GM12878 (cell line): ENCODE results near the gene SOX18. TPM values are rescaled to one million over a fixed set of nuclear protein-coding genes. Genes with fewer than 3 reads are reported as not detected.

ENCODE experiments used
- ATAC-seq: fragments of 200-7000 bp; cut with Tn5 transposase; 3 replicates; pipeline ENCODE4 v1.9.1; 2020; ENCODE audit warnings: mild to moderate bottlenecking, moderate library complexity
- BruUV-seq: library from RNA; stranded (reverse); fragments of 400-500 nt; replicated peaks from 2 replicates; lab custom pipeline; 2021; lab: Mats Ljungman, UMichigan
- CTCF ChIA-PET: fragments of 300-600 bp; sonication (Branson Sonifier 250); formaldehyde crosslinking; extraction: SDS; loops from one replicate; lab custom pipeline; 2021; ENCODE audit warnings: inconsistent platforms; lab: Yijun Ruan, JAX
- POLR2A ChIA-PET: fragments of 350-600 bp; formaldehyde crosslinking; extraction: SDS; loops from one replicate; lab custom pipeline; 2021; ENCODE audit warnings: inconsistent platforms; lab: Charles Lee
- RAD21 ChIA-PET: fragments of 300-600 bp; sonication (Branson Sonifier 250); formaldehyde crosslinking; loops from one replicate; lab custom pipeline; 2023; ENCODE audit warnings: antibody characterized with exemption; ENCODE audit not compliant: unreplicated experiment; lab: Charles Lee
- SMC1A ChIA-PET: fragments of 300-600 bp; sonication (Branson Sonifier 250); formaldehyde crosslinking; loops from one replicate; lab custom pipeline; 2023; ENCODE audit not compliant: unreplicated experiment, uncharacterized antibody; lab: Charles Lee
- DNase-seq: peaks from one replicate; pipeline ENCODE4 v3.0.0-alpha.2; 2011; ENCODE audit warnings: low read depth, low spot score
- FAIRE-seq: peaks from 3 replicates; lab custom pipeline; 2011; peaks lifted over from hg19 to GRCh38; lab: Jason Lieb, UNC
- H2AFZ ChIP-seq: 2 replicates; pipeline ENCODE4 v1.6.0; 2011; ENCODE audit warnings: low read depth, low read length, control low read depth; ENCODE audit not compliant: control insufficient read depth
- H3K27ac ChIP-seq: 2 replicates; pipeline ENCODE4 v1.5.1; 2011; ENCODE audit warnings: control low read depth; ENCODE audit not compliant: control insufficient read depth, insufficient read depth
- H3K27me3 ChIP-seq, 2 experiments: replicated peaks in 1 of 2; 2 replicates each; pipeline versions ENCODE4 v1.6.0 to v1.6.1; 2011; ENCODE audit warnings: low read length in 1 of 2; ENCODE audit not compliant: control insufficient read depth in 2 of 2, insufficient read depth in 2 of 2
- H3K36me3 ChIP-seq, 2 experiments: 2 replicates each; pipeline ENCODE4 v1.5.1; 2011; ENCODE audit warnings: low read length in 1 of 2; ENCODE audit not compliant: control insufficient read depth in 2 of 2, insufficient read depth in 2 of 2
- H3K4me1 ChIP-seq: 2 replicates; pipeline ENCODE4 v1.6.1; 2011; ENCODE audit warnings: mild to moderate bottlenecking, low read length, moderate library complexity, mixed read lengths; ENCODE audit not compliant: control insufficient read depth, insufficient read depth
- H3K4me2 ChIP-seq: 2 replicates; pipeline ENCODE4 v1.6.0; 2011; ENCODE audit warnings: control low read depth; ENCODE audit not compliant: control insufficient read depth, insufficient read depth
- H3K4me3 ChIP-seq: fragments of 200-600 bp; sonication (generic); 2 replicates; pipeline ENCODE4 v1.5.1; 2016
- H3K79me2 ChIP-seq: 2 replicates; pipeline ENCODE4 v1.6.0; 2011; ENCODE audit warnings: low read length; ENCODE audit not compliant: control insufficient read depth, insufficient read depth
- H3K9ac ChIP-seq: 2 replicates; pipeline ENCODE4 v1.8.0; 2011; ENCODE audit warnings: low read length, control low read depth, mixed read lengths; ENCODE audit not compliant: control insufficient read depth, insufficient read depth
- H3K9me3 ChIP-seq: replicated peaks from 3 replicates; pipeline ENCODE4 v1.5.1; 2011; ENCODE audit warnings: mild to moderate bottlenecking, low read length; ENCODE audit not compliant: control insufficient read depth, insufficient read depth
- H4K20me1 ChIP-seq: 2 replicates; pipeline ENCODE4 v1.6.0; 2011; ENCODE audit not compliant: control insufficient read depth, insufficient read depth
- BHLHE40 ChIP-seq, 2 experiments: fragments of 450-650 bp in 1 of 2; IDR thresholded peaks; 2 replicates each; pipeline ENCODE4 v1.6.1; 2011 to 2017; ENCODE audit warnings: low read depth in 2 of 2, borderline replicate concordance in 1 of 2, improper control_type of control experiment in 1 of 2, low read length in 1 of 2, mild to moderate bottlenecking in 1 of 2
- EED ChIP-seq: sonication (generic); IDR thresholded peaks from 2 replicates; pipeline ENCODE4 v1.6.1; 2016; ENCODE audit warnings: antibody characterized with exemption, low read depth
- EZH2 ChIP-seq: IDR thresholded peaks from 2 replicates; pipeline ENCODE4 v1.6.1; 2012; ENCODE audit warnings: low read depth, mild to moderate bottlenecking, control low read depth, inconsistent platforms, low read length, borderline replicate concordance; ENCODE audit not compliant: control insufficient read depth
- IKZF1 ChIP-seq: fragments of 450-650 bp; conservative IDR thresholded peaks from 2 replicates; pipeline ENCODE4 v1.6.1; 2017; ENCODE audit warnings: antibody characterized with exemption, mild to moderate bottlenecking
- KLF5 ChIP-seq: fragments of 450-650 bp; IDR thresholded peaks from 2 replicates; pipeline ENCODE4 v1.6.1; 2014; ENCODE audit warnings: mild to moderate bottlenecking; ENCODE audit not compliant: partially characterized antibody
- RAD21 ChIP-seq: IDR thresholded peaks from 2 replicates; pipeline ENCODE4 v1.6.1; 2011; ENCODE audit warnings: mild to moderate bottlenecking, low read depth, low read length, moderate library complexity; ENCODE audit not compliant: insufficient read depth
- SMC3 ChIP-seq: IDR thresholded peaks from 2 replicates; pipeline ENCODE4 v1.6.1; 2011; ENCODE audit warnings: low read length, improper control_type of control experiment, borderline replicate concordance
- SUZ12 ChIP-seq: fragments of 200-600 bp; sonication (generic); IDR thresholded peaks from one replicate; pipeline ENCODE4 v1.6.1; 2018; ENCODE audit warnings: antibody characterized with exemption, mild to moderate bottlenecking; ENCODE audit not compliant: unreplicated experiment
- YY1 ChIP-seq: IDR thresholded peaks from 2 replicates; pipeline ENCODE4 v1.6.1; 2011; ENCODE audit warnings: low read depth, mild to moderate bottlenecking, low read length
- ZBTB11 ChIP-seq: fragments of 450-650 bp; formaldehyde crosslinking; IDR thresholded peaks from 2 replicates; pipeline ENCODE4 v1.5.0; 2022; ENCODE audit warnings: mild to moderate bottlenecking, missing genetic modification characterization
- WGBS: methylation state at CpG from one replicate; pipeline ENCODE4 v1.1.6; 2016; ENCODE audit warnings: low lambda C conversion rate; ENCODE audit not compliant: insufficient replicate concordance, insufficient coverage; ENCODE audit errors: missing lambda C conversion rate; 5-methylcytosine and 5-hydroxymethylcytosine counted together
- in situ Hi-C: fragments of 300-500 bp; cut with MboI; formaldehyde crosslinking; loops from 9 replicates; pipeline ENCODE4 v1.14.3; 2018; ENCODE audit warnings: mixed read lengths
- intact Hi-C: fragments of 100-400 bp; cut with micrococcal nuclease; formaldehyde crosslinking; loops from one replicate; pipeline ENCODE4 v1.14.2; 2022; ENCODE audit not compliant: unreplicated experiment
- polyA plus RNA-seq, 11 experiments: library from polyadenylated mRNA; depleted of rRNA in 4 of 11; unstranded in 6 of 11; stranded (reverse) in 5 of 11; fragments of >200 nt; fragmentation: Nextera tagmentation in 4 of 11; fragmentation: Illumina TruSeq in 1 of 11; extraction: Ambion mirVana in 4 of 11; extraction: Trizol in 1 of 11; gene quantifications; 1 replicate in 1 of 11; 2 replicates in 10 of 11; pipeline versions ENCODE4 v1.2.1 to v1.2.3, GENCODE V29; 2011 to 2016; ENCODE audit warnings: inconsistent platforms in 2 of 11, missing spikeins in 2 of 11, low read depth in 1 of 11
- total RNA-seq, 4 experiments: library from RNA; depleted of rRNA in 3 of 4; stranded (reverse); fragments of >200 nt in 3 of 4; fragmentation: Illumina TruSeq in 1 of 4; extraction: Trizol in 1 of 4; gene quantifications; 2 replicates each; pipeline versions ENCODE4 v1.2.1 to v1.2.3, GENCODE V29; 2013 to 2021
- TF ChIP-seq, protein P1 (sequence below), 3 experiments: IDR thresholded peaks in 2 of 3; conservative IDR thresholded peaks in 1 of 3; 2 replicates each; pipeline ENCODE4 v1.5.1; 2011; ENCODE audit warnings: low read depth in 3 of 3, low read length in 3 of 3, mild to moderate bottlenecking in 3 of 3, control low read depth in 2 of 3, moderate library complexity in 2 of 3, inconsistent platforms in 1 of 3, mixed read lengths in 1 of 3; ENCODE audit not compliant: control insufficient read depth in 2 of 3, insufficient read depth in 1 of 3; ENCODE audit errors: extremely low read depth in 1 of 3
- TF ChIP-seq, protein P2 (sequence below): fragments of 450-650 bp; IDR thresholded peaks from 2 replicates; pipeline ENCODE4 v1.6.1; 2016; ENCODE audit warnings: mild to moderate bottlenecking

SOX18 gene
- total and polyA plus RNA-seq, 10 of the 15 experiments (the other 5 are each of a cell fraction or from before 2014, with no cell fraction given) = 0.05 to 5.6 (median 0.28) TPM; not detected in 3

- Histone ChIP-seq H3K4me1 (peaks cover 10% of the 10 kb centered on the region), H3K27me3 (peaks cover 2 to 7% of the 10 kb centered on the region in 2 experiments; a peak in 2 of 4 replicates), H3K4me2 (peak overlapping the region; percentile 86), H2AFZ (peak overlapping the region; percentile 28), H3K4me3 (peak overlapping the region; percentile 57; the same call in 1 of the 2 replicates), H3K27ac (no peak overlapping the region), H3K9me3 (peaks cover 7% of the 10 kb centered on the region; the same call in 1 of the 3 replicates), H3K79me2 (peaks cover 6% of the 10 kb centered on the region), H4K20me1 (no peaks in the 10 kb centered on the region), H3K36me3 (no peaks in the 10 kb centered on the region), H3K9ac (no peak overlapping the region)
- ChIA-PET CTCF (interaction anchor here (0.6 to 3.5 kb wide), 10 partner anchors 16 to 169 kb away, joined by 3 to 65 read pairs (median 6); partner anchors contain the start of gene NPBWR2), RAD21 (interaction anchor here (0.5 to 6.7 kb wide), 11 partner anchors 17 to 104 kb away, joined by 3 to 67 read pairs (median 5); partner anchors contain the start of genes SAMD10 and TCEA2), SMC1A (interaction anchor here (0.7 to 1.9 kb wide), 6 partner anchors 24 to 173 kb away, joined by 3 to 13 read pairs (median 4); partner anchors contain the start of gene NPBWR2), POLR2A (interaction anchor here (0.7 to 2.4 kb wide), 2 partner anchors 33 to 37 kb away, joined by 3 to 12 read pairs; no protein-coding TSS in a partner anchor)
- TF ChIP-seq EED (no peak), BHLHE40 (IDR thresholded peaks at IDR 0.05; ENCODE audit: borderline replicate concordance in 1 of 2, low read depth in 2 of 2, low read length in 1 of 2) (peak in 1 of 2 experiments; percentile 32; a peak in 3 of 4 replicates), SMC3 (peak; percentile 63; the same call in 1 of the 2 replicates), EZH2 (no peak), KLF5 (no peak), ZBTB11 (no peak), IKZF1 (peak; percentile 48; the same call in 1 of the 2 replicates), SUZ12 (no peak), YY1 (peak; percentile 27; the same call in 1 of the 2 replicates), RAD21 (peak; percentile 56)
- TF ChIP-seq, protein P1, sequence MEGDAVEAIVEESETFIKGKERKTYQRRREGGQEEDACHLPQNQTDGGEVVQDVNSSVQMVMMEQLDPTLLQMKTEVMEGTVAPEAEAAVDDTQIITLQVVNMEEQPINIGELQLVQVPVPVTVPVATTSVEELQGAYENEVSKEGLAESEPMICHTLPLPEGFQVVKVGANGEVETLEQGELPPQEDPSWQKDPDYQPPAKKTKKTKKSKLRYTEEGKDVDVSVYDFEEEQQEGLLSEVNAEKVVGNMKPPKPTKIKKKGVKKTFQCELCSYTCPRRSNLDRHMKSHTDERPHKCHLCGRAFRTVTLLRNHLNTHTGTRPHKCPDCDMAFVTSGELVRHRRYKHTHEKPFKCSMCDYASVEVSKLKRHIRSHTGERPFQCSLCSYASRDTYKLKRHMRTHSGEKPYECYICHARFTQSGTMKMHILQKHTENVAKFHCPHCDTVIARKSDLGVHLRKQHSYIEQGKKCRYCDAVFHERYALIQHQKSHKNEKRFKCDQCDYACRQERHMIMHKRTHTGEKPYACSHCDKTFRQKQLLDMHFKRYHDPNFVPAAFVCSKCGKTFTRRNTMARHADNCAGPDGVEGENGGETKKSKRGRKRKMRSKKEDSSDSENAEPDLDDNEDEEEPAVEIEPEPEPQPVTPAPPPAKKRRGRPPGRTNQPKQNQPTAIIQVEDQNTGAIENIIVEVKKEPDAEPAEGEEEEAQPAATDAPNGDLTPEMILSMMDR (IDR thresholded peaks at IDR 0.05 in 2 of 3, conservative IDR thresholded peaks at IDR 0.05 in 1 of 3; ENCODE audit: control insufficient read depth in 2 of 3, extremely low read depth in 1 of 3, insufficient read depth in 1 of 3, low read depth in 3 of 3, low read length in 3 of 3) = peak; percentile 57 to 84 (median 71)
- TF ChIP-seq, protein P2, sequence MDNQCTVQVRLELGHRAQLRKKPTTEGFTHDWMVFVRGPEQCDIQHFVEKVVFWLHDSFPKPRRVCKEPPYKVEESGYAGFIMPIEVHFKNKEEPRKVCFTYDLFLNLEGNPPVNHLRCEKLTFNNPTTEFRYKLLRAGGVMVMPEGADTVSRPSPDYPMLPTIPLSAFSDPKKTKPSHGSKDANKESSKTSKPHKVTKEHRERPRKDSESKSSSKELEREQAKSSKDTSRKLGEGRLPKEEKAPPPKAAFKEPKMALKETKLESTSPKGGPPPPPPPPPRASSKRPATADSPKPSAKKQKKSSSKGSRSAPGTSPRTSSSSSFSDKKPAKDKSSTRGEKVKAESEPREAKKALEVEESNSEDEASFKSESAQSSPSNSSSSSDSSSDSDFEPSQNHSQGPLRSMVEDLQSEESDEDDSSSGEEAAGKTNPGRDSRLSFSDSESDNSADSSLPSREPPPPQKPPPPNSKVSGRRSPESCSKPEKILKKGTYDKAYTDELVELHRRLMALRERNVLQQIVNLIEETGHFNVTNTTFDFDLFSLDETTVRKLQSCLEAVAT = no peak
- no TSS peak for BruUV-seq
- in situ Hi-C loops = no loop called here
- FAIRE-seq = no peak
- 0% methylated on average over 28 of the region's 52 CpGs for WGBS
- no peak for DNase-seq
- intact Hi-C loops = loop anchor here (1.0 kb wide), 1 partner anchor 37 kb away; no protein-coding TSS in a partner anchor
- ATAC-seq = peak; percentile 66
Observed at GRCh38 chr20:64083378-64083803, 34.0 kb upstream of the SOX18 start.
